ENCODE measurements around the gene TMED7.
A peak's percentile ranks its signal among the peaks of the same experiment; 100 is the strongest.
"Not testable (repeated sequence)": the region's sequence is repeated elsewhere in the genome, so short reads cannot be mapped to it uniquely, and the experiment has no call there.

The TMED7 gene

GRCh38 chr5:115625579-115626444 lies at the start of gene TMED7:
Gene TMED7, minus strand, starts transcription at chr5:115626036. Its CDS starts 244 bp downstream, at chr5:115625792.
- peak; percentile 100 for DNase-seq (ENCODE audit: low read depth in 2 of 2)

GRCh38 chr5:115674782-115675181 lies 48.9 kb upstream of the TMED7 start:
- DNase-seq (ENCODE audit: low read depth in 2 of 2): not testable (repeated sequence)

GRCh38 chr5:115673596-115673995 lies 47.8 kb upstream of the TMED7 start:
- no peak for DNase-seq (ENCODE audit: low read depth in 2 of 2)

GRCh38 chr5:115671939-115672338 lies 46.1 kb upstream of the TMED7 start:
- DNase-seq (ENCODE audit: low read depth in 2 of 2): no peak

GRCh38 chr5:115666023-115666422 lies 40.2 kb upstream of the TMED7 start:
- no peak for DNase-seq (ENCODE audit: low read depth in 2 of 2)

- no peak for DNase-seq (ENCODE audit: low read depth in 2 of 2)
Observed at GRCh38 chr5:115661563-115661962, 35.7 kb upstream of the TMED7 start.

GRCh38 chr5:115661101-115661500 lies 35.3 kb upstream of the TMED7 start:
- DNase-seq (ENCODE audit: low read depth in 2 of 2): no peak

GRCh38 chr5:115657881-115658233 lies 32.0 kb upstream of the TMED7 start:
- no peak for DNase-seq (ENCODE audit: low read depth in 2 of 2)

GRCh38 chr5:115657125-115657880 lies 31.5 kb upstream of the TMED7 start:
- no peak for DNase-seq (ENCODE audit: low read depth in 2 of 2)

- no peak for DNase-seq (ENCODE audit: low read depth in 2 of 2)
Observed at GRCh38 chr5:115656404-115656803, 30.6 kb upstream of the TMED7 start.

- DNase-seq (ENCODE audit: low read depth in 2 of 2): no peak
Observed at GRCh38 chr5:115655994-115656393, 30.2 kb upstream of the TMED7 start.

GRCh38 chr5:115649541-115649940 lies 23.7 kb upstream of the TMED7 start:
- no peak for DNase-seq (ENCODE audit: low read depth in 2 of 2)

- DNase-seq (ENCODE audit: low read depth in 2 of 2): no peak
Observed at GRCh38 chr5:115648056-115648455, 22.2 kb upstream of the TMED7 start.

GRCh38 chr5:115645386-115645785 lies 19.6 kb upstream of the TMED7 start:
- not testable (repeated sequence) for DNase-seq (ENCODE audit: low read depth in 2 of 2)

GRCh38 chr5:115644046-115644445 lies 18.2 kb upstream of the TMED7 start:
- DNase-seq (ENCODE audit: low read depth in 2 of 2): no peak

GRCh38 chr5:115641948-115642347 lies 16.1 kb upstream of the TMED7 start:
- DNase-seq (ENCODE audit: low read depth in 2 of 2): no peak

GRCh38 chr5:115640274-115640673 lies 14.4 kb upstream of the TMED7 start:
- DNase-seq (ENCODE audit: low read depth in 2 of 2): no peak

GRCh38 chr5:115639377-115639776 lies 13.5 kb upstream of the TMED7 start:
- no peak for DNase-seq (ENCODE audit: low read depth in 2 of 2)

GRCh38 chr5:115637507-115637906 lies 11.7 kb upstream of the TMED7 start:
- no peak for DNase-seq (ENCODE audit: low read depth in 2 of 2)

GRCh38 chr5:115636008-115636407 lies 10.2 kb upstream of the TMED7 start:
- DNase-seq (ENCODE audit: low read depth in 2 of 2): no peak

GRCh38 chr5:115634343-115635132 lies 8.7 kb upstream of the TMED7 start:
- DNase-seq (ENCODE audit: low read depth in 2 of 2): peak; percentile 42 to 69

GRCh38 chr5:115629903-115630302 lies 4.1 kb upstream of the TMED7 start:
- DNase-seq (ENCODE audit: low read depth in 2 of 2): no peak
